ENCODE data around the gene TCEA2. TPM values are rescaled to one million over a fixed set of nuclear protein-coding genes. Genes with fewer than 3 reads are reported as not detected.

Gene TCEA2
- total and polyA plus RNA-seq, 9 of the 15 experiments (the other 6 are each of a cell fraction or from before 2014, with no cell fraction given) = 1.4 to 28.7 (median 5.4) TPM

DNA sequence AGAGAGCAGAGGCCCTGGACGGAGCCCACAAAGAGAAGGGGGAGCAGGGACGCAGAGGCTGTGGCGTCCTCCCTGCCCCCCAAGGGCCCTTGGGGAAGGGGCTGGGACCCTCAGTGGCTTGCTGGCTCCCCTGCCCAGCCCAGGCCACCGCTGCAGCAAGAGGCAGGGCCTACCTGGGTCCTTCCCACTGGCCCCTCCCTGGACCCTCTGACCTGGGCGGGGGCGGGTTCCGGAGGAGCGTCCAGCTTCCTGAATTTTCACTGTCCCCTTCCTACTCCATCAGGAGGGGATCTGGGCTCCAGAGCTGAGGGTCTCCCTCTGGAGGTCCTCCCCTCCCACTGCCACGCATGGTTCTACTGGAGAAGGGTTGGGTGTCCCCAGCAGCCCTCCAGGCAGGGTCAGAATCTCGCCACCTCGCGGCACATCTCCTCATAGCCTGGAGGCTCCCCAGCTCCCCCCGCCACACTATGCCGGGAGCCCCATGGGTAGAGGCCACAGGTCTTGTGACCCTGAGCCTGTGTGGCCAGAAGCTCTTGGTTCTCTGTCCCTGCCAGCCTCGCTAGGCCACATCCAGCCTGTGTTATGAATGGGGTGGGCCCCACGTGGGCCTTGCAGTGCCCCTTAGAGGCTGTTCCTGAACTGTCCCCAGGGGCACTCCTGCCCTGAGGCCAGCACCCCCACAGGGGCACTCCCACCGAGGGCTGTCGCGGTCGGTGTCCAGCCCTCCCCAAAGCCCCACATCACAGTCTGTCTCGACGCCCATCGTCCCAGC is 12.6 kb upstream of the TCEA2 start (continued):
- TF ChIP-seq, protein P1, sequence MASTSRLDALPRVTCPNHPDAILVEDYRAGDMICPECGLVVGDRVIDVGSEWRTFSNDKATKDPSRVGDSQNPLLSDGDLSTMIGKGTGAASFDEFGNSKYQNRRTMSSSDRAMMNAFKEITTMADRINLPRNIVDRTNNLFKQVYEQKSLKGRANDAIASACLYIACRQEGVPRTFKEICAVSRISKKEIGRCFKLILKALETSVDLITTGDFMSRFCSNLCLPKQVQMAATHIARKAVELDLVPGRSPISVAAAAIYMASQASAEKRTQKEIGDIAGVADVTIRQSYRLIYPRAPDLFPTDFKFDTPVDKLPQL (IDR thresholded peaks at IDR 0.05; ENCODE audit: extremely low read depth, insufficient read length) = no peak
- TF ChIP-seq WHSC1 (IDR thresholded peaks at IDR 0.05; ENCODE audit: low read length) (no peak), EP300 (IDR thresholded peaks at IDR 0.05; ENCODE audit: low read length) (no peak), ATF1 (CRISPR knock-in tag; IDR thresholded peaks at IDR 0.05) (no peak), ATF1 (tag; IDR thresholded peaks at IDR 0.05) (0 out of 2 replicates have a peak, but pooled peaks have one; percentile 18), RB1 (IDR thresholded peaks at IDR 0.05; ENCODE audit: low read depth) (no peak), FOXM1 (IDR thresholded peaks at IDR 0.05; ENCODE audit: low read depth) (no peak), FOXM1 (CRISPR knock-in tag; IDR thresholded peaks at IDR 0.05; ENCODE audit: low read depth) (0 out of 2 replicates have a peak, but pooled peaks have one; percentile 25), BRD4 (IDR thresholded peaks at IDR 0.05) (no peak), ZNF212 (CRISPR knock-in tag; IDR thresholded peaks at IDR 0.05) (no peak), MYC (IDR thresholded peaks at IDR 0.05; ENCODE audit: low read depth, low read length) (no peak), MYC (CRISPR knock-in tag; IDR thresholded peaks at IDR 0.05; ENCODE audit: borderline replicate concordance, low read depth) (no peak; the same call in 1 of the 2 replicates), ZNF695 (CRISPR knock-in tag; IDR thresholded peaks at IDR 0.05) (no peak), DPF2 (IDR thresholded peaks at IDR 0.05) (0 out of 2 replicates have a peak, but pooled peaks have one; percentile 11), MED1 (CRISPR knock-in tag; IDR thresholded peaks at IDR 0.05; ENCODE audit: borderline replicate concordance) (no peak)
- TF ChIP-seq, protein P2, sequence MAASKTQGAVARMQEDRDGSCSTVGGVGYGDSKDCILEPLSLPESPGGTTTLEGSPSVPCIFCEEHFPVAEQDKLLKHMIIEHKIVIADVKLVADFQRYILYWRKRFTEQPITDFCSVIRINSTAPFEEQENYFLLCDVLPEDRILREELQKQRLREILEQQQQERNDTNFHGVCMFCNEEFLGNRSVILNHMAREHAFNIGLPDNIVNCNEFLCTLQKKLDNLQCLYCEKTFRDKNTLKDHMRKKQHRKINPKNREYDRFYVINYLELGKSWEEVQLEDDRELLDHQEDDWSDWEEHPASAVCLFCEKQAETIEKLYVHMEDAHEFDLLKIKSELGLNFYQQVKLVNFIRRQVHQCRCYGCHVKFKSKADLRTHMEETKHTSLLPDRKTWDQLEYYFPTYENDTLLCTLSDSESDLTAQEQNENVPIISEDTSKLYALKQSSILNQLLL (CRISPR knock-in tag; IDR thresholded peaks at IDR 0.05; ENCODE audit: borderline replicate concordance) = no peak
- TF ChIP-seq, protein P3, sequence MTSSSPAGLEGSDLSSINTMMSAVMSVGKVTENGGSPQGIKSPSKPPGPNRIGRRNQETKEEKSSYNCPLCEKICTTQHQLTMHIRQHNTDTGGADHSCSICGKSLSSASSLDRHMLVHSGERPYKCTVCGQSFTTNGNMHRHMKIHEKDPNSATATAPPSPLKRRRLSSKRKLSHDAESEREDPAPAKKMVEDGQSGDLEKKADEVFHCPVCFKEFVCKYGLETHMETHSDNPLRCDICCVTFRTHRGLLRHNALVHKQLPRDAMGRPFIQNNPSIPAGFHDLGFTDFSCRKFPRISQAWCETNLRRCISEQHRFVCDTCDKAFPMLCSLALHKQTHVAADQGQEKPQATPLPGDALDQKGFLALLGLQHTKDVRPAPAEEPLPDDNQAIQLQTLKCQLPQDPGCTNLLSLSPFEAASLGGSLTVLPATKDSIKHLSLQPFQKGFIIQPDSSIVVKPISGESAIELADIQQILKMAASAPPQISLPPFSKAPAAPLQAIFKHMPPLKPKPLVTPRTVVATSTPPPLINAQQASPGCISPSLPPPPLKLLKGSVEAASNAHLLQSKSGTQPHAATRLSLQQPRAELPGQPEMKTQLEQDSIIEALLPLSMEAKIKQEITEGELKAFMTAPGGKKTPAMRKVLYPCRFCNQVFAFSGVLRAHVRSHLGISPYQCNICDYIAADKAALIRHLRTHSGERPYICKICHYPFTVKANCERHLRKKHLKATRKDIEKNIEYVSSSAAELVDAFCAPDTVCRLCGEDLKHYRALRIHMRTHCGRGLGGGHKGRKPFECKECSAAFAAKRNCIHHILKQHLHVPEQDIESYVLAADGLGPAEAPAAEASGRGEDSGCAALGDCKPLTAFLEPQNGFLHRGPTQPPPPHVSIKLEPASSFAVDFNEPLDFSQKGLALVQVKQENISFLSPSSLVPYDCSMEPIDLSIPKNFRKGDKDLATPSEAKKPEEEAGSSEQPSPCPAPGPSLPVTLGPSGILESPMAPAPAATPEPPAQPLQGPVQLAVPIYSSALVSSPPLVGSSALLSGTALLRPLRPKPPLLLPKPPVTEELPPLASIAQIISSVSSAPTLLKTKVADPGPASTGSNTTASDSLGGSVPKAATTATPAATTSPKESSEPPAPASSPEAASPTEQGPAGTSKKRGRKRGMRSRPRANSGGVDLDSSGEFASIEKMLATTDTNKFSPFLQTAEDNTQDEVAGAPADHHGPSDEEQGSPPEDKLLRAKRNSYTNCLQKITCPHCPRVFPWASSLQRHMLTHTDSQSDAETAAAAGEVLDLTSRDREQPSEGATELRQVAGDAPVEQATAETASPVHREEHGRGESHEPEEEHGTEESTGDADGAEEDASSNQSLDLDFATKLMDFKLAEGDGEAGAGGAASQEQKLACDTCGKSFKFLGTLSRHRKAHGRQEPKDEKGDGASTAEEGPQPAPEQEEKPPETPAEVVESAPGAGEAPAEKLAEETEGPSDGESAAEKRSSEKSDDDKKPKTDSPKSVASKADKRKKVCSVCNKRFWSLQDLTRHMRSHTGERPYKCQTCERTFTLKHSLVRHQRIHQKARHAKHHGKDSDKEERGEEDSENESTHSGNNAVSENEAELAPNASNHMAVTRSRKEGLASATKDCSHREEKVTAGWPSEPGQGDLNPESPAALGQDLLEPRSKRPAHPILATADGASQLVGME (CRISPR knock-in tag; IDR thresholded peaks at IDR 0.05) = no peak
- TF ChIP-seq, protein P4, sequence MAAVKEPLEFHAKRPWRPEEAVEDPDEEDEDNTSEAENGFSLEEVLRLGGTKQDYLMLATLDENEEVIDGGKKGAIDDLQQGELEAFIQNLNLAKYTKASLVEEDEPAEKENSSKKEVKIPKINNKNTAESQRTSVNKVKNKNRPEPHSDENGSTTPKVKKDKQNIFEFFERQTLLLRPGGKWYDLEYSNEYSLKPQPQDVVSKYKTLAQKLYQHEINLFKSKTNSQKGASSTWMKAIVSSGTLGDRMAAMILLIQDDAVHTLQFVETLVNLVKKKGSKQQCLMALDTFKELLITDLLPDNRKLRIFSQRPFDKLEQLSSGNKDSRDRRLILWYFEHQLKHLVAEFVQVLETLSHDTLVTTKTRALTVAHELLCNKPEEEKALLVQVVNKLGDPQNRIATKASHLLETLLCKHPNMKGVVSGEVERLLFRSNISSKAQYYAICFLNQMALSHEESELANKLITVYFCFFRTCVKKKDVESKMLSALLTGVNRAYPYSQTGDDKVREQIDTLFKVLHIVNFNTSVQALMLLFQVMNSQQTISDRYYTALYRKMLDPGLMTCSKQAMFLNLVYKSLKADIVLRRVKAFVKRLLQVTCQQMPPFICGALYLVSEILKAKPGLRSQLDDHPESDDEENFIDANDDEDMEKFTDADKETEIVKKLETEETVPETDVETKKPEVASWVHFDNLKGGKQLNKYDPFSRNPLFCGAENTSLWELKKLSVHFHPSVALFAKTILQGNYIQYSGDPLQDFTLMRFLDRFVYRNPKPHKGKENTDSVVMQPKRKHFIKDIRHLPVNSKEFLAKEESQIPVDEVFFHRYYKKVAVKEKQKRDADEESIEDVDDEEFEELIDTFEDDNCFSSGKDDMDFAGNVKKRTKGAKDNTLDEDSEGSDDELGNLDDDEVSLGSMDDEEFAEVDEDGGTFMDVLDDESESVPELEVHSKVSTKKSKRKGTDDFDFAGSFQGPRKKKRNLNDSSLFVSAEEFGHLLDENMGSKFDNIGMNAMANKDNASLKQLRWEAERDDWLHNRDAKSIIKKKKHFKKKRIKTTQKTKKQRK (IDR thresholded peaks at IDR 0.05; ENCODE audit: borderline replicate concordance, low read depth, low read length) = no peak
